ENCODE data around the gene UBE2QL1. TPM values are rescaled to one million over a fixed set of nuclear protein-coding genes. Genes with fewer than 3 reads are reported as not detected.

The UBE2QL1 gene
- total and polyA plus RNA-seq, 2 donors (not counting 1 experiment from before 2014, with no cell fraction given): 0.33 to 1.7 TPM

GRCh38 chr5:6497262-6497661 is 48.6 kb downstream of the UBE2QL1 start:
- no peak overlapping the region for H3K9ac ChIP-seq (ENCODE audit: low read length)
- no peaks in the 10 kb centered on the region for H3K9me3 Mint-ChIP-seq (ENCODE audit: insufficient read depth)
- peaks cover 0 to under 1% (median 0%) of the 10 kb centered on the region in 3 donors for H3K9me3 ChIP-seq (ENCODE audit: control extremely low read depth in 1 of 3, control insufficient read depth in 2 of 3, insufficient read depth in 1 of 3, low read length in 2 of 3)
- H2AFZ ChIP-seq (ENCODE audit: insufficient read depth, low read depth, low read length, poor library complexity, severe bottlenecking): no peak overlapping the region
- H3K27me3 Mint-ChIP-seq: peaks cover 3% of the 10 kb centered on the region
- no peaks in the 10 kb centered on the region for H3K27me3 ChIP-seq (replicated peaks in 1 of 4; ENCODE audit: control extremely low read depth in 1 of 4, control insufficient read depth in 3 of 4, insufficient read depth in 4 of 4, low read length in 3 of 4)
- H3K4me1 Mint-ChIP-seq: peaks cover 1% of the 10 kb centered on the region
- no peak overlapping the region for H3K27ac ChIP-seq (ENCODE audit: low read length in 2 of 2)
- ATAC-seq (ENCODE audit: low read depth) (no peak), DNase-seq (no peak)
- POLR2A ChIA-PET: no interaction called here
- intact Hi-C loops (cut with micrococcal nuclease): no loop called here
- no peak overlapping the region for H3K4me3 ChIP-seq (ENCODE audit: control extremely low read depth in 1 of 5, extremely low read depth in 1 of 5, insufficient read depth in 1 of 5, low read depth in 2 of 5, low read length in 4 of 5)
- H4K20me1 ChIP-seq (ENCODE audit: control insufficient read depth, insufficient read depth, low read length, poor library complexity, severe bottlenecking): no peaks in the 10 kb centered on the region
- peaks cover 0 to under 1% of the 10 kb centered on the region in 2 donors for H3K4me1 ChIP-seq (ENCODE audit: control insufficient read depth in 2 of 2, insufficient read depth in 2 of 2, low read length in 2 of 2)
- no peaks in the 10 kb centered on the region for H3K79me2 ChIP-seq (ENCODE audit: control insufficient read depth, insufficient read depth, low read length)
- no CpG with 5 or more reads among the region's 1 CpG for WGBS (ENCODE audit: insufficient coverage)
- TF ChIP-seq EZH2 (IDR thresholded peaks at IDR 0.05; ENCODE audit: borderline replicate concordance, insufficient read depth, low read depth, low read length, poor library complexity, severe bottlenecking) (no peak), CTCF (IDR thresholded peaks at IDR 0.05) (no peak)
- no peak overlapping the region for H3K4me3 Mint-ChIP-seq
- no peaks in the 10 kb centered on the region for H3K36me3 ChIP-seq (replicated peaks in 1 of 2; ENCODE audit: control extremely low read depth in 1 of 2, control insufficient read depth in 1 of 2, extremely low read depth in 1 of 2, insufficient read depth in 2 of 2, low read length in 1 of 2)
- H3K4me2 ChIP-seq (replicated peaks; ENCODE audit: low read depth, low read length, poor library complexity, severe bottlenecking): no peak overlapping the region
- CTCF ChIA-PET: no interaction called here
- no peak overlapping the region for H3K27ac Mint-ChIP-seq

GRCh38 chr5:6498968-6499367 is 50.3 kb downstream of the UBE2QL1 start:
- H3K4me3 Mint-ChIP-seq: no peak overlapping the region
- Histone ChIP-seq H2AFZ (ENCODE audit: insufficient read depth, low read depth, low read length, poor library complexity, severe bottlenecking) (no peak overlapping the region), H3K9ac (ENCODE audit: low read length) (no peak overlapping the region), H3K9me3 (ENCODE audit: control extremely low read depth in 1 of 3, control insufficient read depth in 2 of 3, insufficient read depth in 1 of 3, low read length in 2 of 3) (peaks cover 0 to 8% (median 7%) of the 10 kb centered on the region in 3 donors), H4K20me1 (ENCODE audit: control insufficient read depth, insufficient read depth, low read length, poor library complexity, severe bottlenecking) (no peaks in the 10 kb centered on the region), H3K4me1 (ENCODE audit: control insufficient read depth in 2 of 2, insufficient read depth in 2 of 2, low read length in 2 of 2) (no peaks in the 10 kb centered on the region), H3K4me2 (replicated peaks; ENCODE audit: low read depth, low read length, poor library complexity, severe bottlenecking) (no peak overlapping the region), H3K27ac (ENCODE audit: low read length in 2 of 2) (no peak overlapping the region), H3K79me2 (ENCODE audit: control insufficient read depth, insufficient read depth, low read length) (no peaks in the 10 kb centered on the region), H3K4me3 (ENCODE audit: control extremely low read depth in 1 of 5, extremely low read depth in 1 of 5, insufficient read depth in 1 of 5, low read depth in 2 of 5, low read length in 4 of 5) (no peak overlapping the region), H3K36me3 (replicated peaks in 1 of 2; ENCODE audit: control extremely low read depth in 1 of 2, control insufficient read depth in 1 of 2, extremely low read depth in 1 of 2, insufficient read depth in 2 of 2, low read length in 1 of 2) (no peaks in the 10 kb centered on the region), H3K27me3 (replicated peaks in 1 of 4; ENCODE audit: control extremely low read depth in 1 of 4, control insufficient read depth in 3 of 4, insufficient read depth in 4 of 4, low read length in 3 of 4) (peaks cover 0 to 2% (median 0%) of the 10 kb centered on the region in 4 experiments)
- CTCF ChIA-PET: no interaction called here
- H3K9me3 Mint-ChIP-seq (ENCODE audit: insufficient read depth): no peaks in the 10 kb centered on the region
- intact Hi-C loops (cut with micrococcal nuclease): no loop called here
- TF ChIP-seq EZH2 (IDR thresholded peaks at IDR 0.05; ENCODE audit: borderline replicate concordance, insufficient read depth, low read depth, low read length, poor library complexity, severe bottlenecking) (no peak), CTCF (IDR thresholded peaks at IDR 0.05) (no peak)
- DNase-seq (no peak), ATAC-seq (ENCODE audit: low read depth) (no peak)
- POLR2A ChIA-PET: no interaction called here
- no peaks in the 10 kb centered on the region for H3K4me1 Mint-ChIP-seq
- 100% methylated on average over 2 of the region's 4 CpGs for WGBS (ENCODE audit: insufficient coverage)
- H3K27ac Mint-ChIP-seq: no peak overlapping the region
- peaks cover 1% of the 10 kb centered on the region for H3K27me3 Mint-ChIP-seq
